HEK293T (cell line): Measurements from ENCODE around the gene SLC2A6.

Source experiments
- CTCF ChIA-PET: fragments of 350-600 bp; formaldehyde crosslinking; extraction: SDS; loops from one replicate; lab custom pipeline; 2021; ENCODE audit warnings: antibody characterized with exemption, inconsistent platforms; lab: Yijun Ruan, JAX
- POLR2A ChIA-PET: fragments of 350-600 bp; formaldehyde crosslinking; extraction: SDS; loops from one replicate; lab custom pipeline; 2020; ENCODE audit warnings: antibody characterized with exemption, inconsistent platforms; lab: Yijun Ruan, JAX
- DNase-seq: peaks from one replicate; pipeline ENCODE4 v3.0.0; 2012; ENCODE audit warnings: mixed read lengths; ENCODE audit errors: extremely low spot score
- ARNT ChIP-seq: fragments of 450-650 bp; IDR thresholded peaks from 2 replicates; pipeline ENCODE4 v1.6.1; 2017; ENCODE audit warnings: mild to moderate bottlenecking
- BHLHE40 ChIP-seq: fragments of 450-650 bp; IDR thresholded peaks from 2 replicates; pipeline ENCODE4 v1.6.1; 2016; ENCODE audit warnings: mild to moderate bottlenecking, moderate library complexity, borderline replicate concordance
- CTBP1 ChIP-seq: fragments of 450-650 bp; IDR thresholded peaks from 2 replicates; pipeline ENCODE4 v1.6.1; 2016; ENCODE audit warnings: borderline replicate concordance
- ELF4 ChIP-seq: fragments of 450-650 bp; IDR thresholded peaks from 2 replicates; pipeline ENCODE4 v1.6.1; 2017; ENCODE audit warnings: antibody characterized with exemption
- FOXA1 ChIP-seq: fragments of 450-650 bp; IDR thresholded peaks from 2 replicates; pipeline ENCODE4 v1.6.1; 2016; ENCODE audit warnings: mild to moderate bottlenecking
- FOXK2 ChIP-seq: fragments of 450-650 bp; IDR thresholded peaks from 2 replicates; pipeline ENCODE4 v1.6.1; 2016; ENCODE audit warnings: mild to moderate bottlenecking
- FOXM1 ChIP-seq: fragments of 450-650 bp; IDR thresholded peaks from 2 replicates; pipeline ENCODE4 v1.6.1; 2017; ENCODE audit warnings: mild to moderate bottlenecking, borderline replicate concordance
- HDGF ChIP-seq: fragments of 450-650 bp; IDR thresholded peaks from 2 replicates; pipeline ENCODE4 v1.6.1; 2017; ENCODE audit warnings: antibody characterized with exemption, borderline replicate concordance
- L3MBTL2 ChIP-seq: fragments of 450-650 bp; conservative IDR thresholded peaks from 2 replicates; pipeline ENCODE4 v1.6.1; 2016; ENCODE audit warnings: mild to moderate bottlenecking
- LEF1 ChIP-seq: fragments of 450-650 bp; IDR thresholded peaks from 2 replicates; pipeline ENCODE4 v1.6.1; 2017; ENCODE audit warnings: mild to moderate bottlenecking, borderline replicate concordance
- NFRKB ChIP-seq: fragments of 450-650 bp; IDR thresholded peaks from 2 replicates; pipeline ENCODE4 v1.6.1; 2016; ENCODE audit warnings: mild to moderate bottlenecking, moderate library complexity
- SP1 ChIP-seq: fragments of 450-650 bp; IDR thresholded peaks from 2 replicates; pipeline ENCODE4 v1.6.1; 2017
- SUZ12 ChIP-seq: fragments of 450-650 bp; IDR thresholded peaks from 2 replicates; pipeline ENCODE4 v1.6.1; 2016; ENCODE audit warnings: mild to moderate bottlenecking
- TARDBP ChIP-seq: fragments of 450-650 bp; IDR thresholded peaks from 2 replicates; pipeline ENCODE4 v1.6.1; 2016
- ZNF384 ChIP-seq: fragments of 450-650 bp; IDR thresholded peaks from 2 replicates; pipeline ENCODE4 v1.6.1; 2016
- TF ChIP-seq, protein P1 (sequence below): fragments of 450-650 bp; IDR thresholded peaks from 2 replicates; pipeline ENCODE4 v1.6.1; 2016

Gene SLC2A6

DNA sequence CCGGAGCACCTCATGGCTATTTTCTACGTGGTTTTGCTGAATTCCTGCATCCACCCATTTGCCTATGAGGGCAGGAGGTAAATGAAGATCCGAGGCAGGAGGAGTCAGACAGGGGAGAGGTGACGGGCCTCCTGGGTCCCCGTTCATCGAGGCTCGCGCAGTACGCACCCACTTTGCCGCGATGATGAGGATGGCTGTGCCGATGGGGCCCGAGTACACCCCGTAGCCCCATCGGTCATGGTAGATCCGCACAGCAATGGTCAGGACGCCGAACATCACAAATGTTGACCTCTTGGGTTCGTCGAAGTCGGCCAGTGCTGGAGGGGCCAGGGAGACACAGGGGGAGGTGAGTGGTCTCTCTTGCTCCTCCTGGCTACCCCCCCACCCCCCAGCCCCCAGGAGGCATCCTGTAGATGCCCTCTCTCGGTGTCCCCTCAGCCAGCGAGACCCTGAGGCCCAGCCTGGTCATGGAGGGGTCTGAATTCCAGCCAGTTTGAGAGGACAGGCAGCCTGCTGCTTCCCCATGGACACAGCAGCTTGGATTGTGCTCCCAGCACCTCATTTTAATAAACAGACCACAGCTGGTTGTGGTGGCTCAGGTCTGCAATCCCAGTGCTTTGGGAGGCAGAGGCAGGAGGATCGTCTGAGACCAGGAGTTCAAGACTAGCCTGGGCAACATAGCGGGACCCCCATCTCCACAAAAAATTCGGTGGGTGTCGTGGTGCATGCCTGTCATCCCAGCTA is 40.0 kb upstream of the SLC2A6 start:
- POLR2A ChIA-PET, result no interaction called here
- DNase-seq, result no peak
- CTCF ChIA-PET, result no interaction called here
- TF ChIP-seq FOXM1 (no peak), SUZ12 (no peak), NFRKB (no peak), L3MBTL2 (no peak), BHLHE40 (no peak), SP1 (no peak), TARDBP (no peak), FOXK2 (no peak), CTBP1 (no peak), ZNF384 (no peak), ARNT (no peak), FOXA1 (no peak)
- TF ChIP-seq, protein P1, sequence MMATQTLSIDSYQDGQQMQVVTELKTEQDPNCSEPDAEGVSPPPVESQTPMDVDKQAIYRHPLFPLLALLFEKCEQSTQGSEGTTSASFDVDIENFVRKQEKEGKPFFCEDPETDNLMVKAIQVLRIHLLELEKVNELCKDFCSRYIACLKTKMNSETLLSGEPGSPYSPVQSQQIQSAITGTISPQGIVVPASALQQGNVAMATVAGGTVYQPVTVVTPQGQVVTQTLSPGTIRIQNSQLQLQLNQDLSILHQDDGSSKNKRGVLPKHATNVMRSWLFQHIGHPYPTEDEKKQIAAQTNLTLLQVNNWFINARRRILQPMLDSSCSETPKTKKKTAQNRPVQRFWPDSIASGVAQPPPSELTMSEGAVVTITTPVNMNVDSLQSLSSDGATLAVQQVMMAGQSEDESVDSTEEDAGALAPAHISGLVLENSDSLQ, result no peak

DNA sequence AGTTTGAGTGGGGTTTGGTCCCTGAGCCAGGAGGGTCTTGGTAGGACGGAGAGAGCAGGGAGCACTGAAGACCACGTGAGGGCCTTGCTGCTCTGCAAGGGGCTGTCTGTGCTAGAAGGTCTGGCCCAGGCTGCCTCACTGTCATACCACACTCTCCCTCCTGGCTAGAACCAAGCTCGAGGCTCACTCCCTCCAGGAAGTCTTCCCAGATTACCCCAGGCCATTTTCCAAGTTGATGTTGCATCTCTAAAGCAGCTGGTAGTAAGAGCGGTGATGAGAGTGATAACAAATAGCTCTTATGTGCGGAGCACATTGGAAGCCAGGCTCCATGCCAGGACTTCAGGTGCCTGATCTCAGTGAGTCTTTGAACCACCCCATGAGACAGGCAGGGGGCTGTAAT is 39.3 kb upstream of the SLC2A6 start:
- ChIA-PET CTCF (interaction anchor here (0.6 kb wide), 1 partner anchor 139 kb away, joined by 3 read pairs; no protein-coding TSS in a partner anchor), POLR2A (no interaction called here)
- TF ChIP-seq HDGF (no peak), TARDBP (no peak), CTBP1 (no peak), NFRKB (no peak), LEF1 (no peak), ELF4 (no peak), ZNF384 (no peak), BHLHE40 (no peak), FOXK2 (no peak), ARNT (no peak), L3MBTL2 (no peak), SUZ12 (no peak), FOXA1 (no peak), SP1 (no peak), FOXM1 (no peak)
- TF ChIP-seq, protein P1, result no peak
- DNase-seq, result no peak

DNA sequence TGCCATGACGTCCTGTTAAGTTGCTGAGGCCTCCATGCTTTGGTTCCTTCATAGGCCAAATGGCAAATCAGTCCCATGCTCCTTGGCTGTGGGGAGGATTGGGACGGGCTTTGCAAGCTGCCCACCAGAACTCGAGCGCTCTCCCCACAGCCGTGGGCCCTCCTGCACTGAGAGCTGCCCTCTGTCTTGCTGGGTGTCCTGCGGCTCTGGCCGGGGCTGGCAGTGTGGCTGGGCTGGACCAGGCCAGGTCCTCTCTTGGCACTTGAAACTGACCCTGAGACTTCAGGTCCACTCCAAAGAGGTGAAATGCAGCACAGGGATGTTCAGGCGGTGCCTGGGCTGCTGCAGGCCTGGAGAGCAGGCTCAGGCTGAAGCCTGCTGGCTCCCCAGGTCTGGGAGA is 38.8 kb upstream of the SLC2A6 start:
- ChIA-PET CTCF (interaction anchor here (0.6 kb wide), 1 partner anchor 139 kb away, joined by 3 read pairs; no protein-coding TSS in a partner anchor), POLR2A (no interaction called here)
- TF ChIP-seq LEF1 (no peak), SP1 (no peak), FOXA1 (no peak), CTBP1 (no peak), SUZ12 (no peak), FOXM1 (no peak), ZNF384 (no peak), ELF4 (no peak), FOXK2 (no peak), L3MBTL2 (no peak), ARNT (no peak), HDGF (no peak)
- TF ChIP-seq, protein P1, result no peak
- no peak for DNase-seq

DNA sequence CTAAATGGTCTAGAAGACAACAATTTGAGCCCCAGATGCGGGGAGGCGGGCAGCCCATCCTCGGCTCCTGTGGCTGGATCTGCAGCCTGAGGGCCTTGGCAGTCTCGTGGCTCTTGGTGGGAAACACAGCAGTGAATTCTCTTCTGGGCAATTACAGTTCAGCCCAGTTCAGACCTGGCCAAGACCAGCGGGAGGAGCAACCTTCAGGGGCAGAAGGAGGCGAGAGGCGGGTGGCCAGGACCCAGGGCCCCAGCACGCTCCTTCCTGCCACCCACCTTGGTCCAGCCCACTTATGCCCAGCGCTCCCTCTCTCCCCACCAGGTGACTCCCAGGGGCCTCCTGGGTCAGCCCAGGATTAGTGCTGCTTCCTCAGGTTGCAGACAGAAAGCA is 38.1 kb upstream of the SLC2A6 start:
- ChIA-PET POLR2A (no interaction called here), CTCF (no interaction called here)
- no peak for DNase-seq
- TF ChIP-seq FOXM1, result no peak
- TF ChIP-seq BHLHE40, result no peak
- no peak for TF ChIP-seq ARNT
- no peak for TF ChIP-seq LEF1
- TF ChIP-seq SUZ12, result no peak
- TF ChIP-seq ELF4, result no peak
- no peak for TF ChIP-seq SP1
- TF ChIP-seq FOXA1, result no peak
- no peak for TF ChIP-seq FOXK2
- TF ChIP-seq HDGF, result no peak
- no peak for TF ChIP-seq TARDBP
- no peak for TF ChIP-seq CTBP1
- TF ChIP-seq ZNF384, result no peak
- no peak for TF ChIP-seq L3MBTL2
- TF ChIP-seq NFRKB, result no peak
- TF ChIP-seq, protein P1, result no peak

DNA sequence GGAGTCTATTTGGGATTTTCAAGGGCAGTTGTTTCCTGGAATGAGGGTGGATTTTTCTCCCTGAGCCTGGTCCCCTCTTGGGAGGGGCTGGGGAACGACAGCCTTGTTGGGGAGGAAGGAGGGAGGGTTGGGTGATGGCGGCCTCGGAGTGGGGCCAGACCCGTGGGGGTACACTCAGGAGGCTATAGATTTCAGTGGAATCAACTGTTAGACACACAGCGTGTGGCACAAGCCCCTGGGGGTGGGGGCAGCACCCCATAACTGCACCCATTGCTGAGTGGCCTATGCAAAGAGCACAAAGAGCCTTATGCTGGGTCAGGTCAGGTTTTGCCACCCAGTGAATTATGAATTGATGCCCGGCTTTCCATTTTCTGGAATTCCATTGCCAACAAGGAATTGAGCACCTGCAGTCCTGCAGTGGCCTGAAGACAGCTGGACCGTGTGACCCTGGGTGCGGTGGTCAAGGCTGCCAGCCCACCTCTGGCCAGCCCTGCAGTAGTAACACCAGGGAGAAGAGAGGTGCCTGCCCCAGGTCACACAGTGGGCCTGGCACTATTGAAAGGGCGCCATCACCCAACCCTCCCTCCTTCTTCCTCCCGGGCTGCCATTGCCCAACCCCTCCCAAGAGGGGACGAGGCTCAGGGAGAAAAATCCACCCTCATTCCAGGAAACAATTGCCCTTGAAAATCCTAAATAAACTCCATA is 37.5 kb upstream of the SLC2A6 start:
- POLR2A ChIA-PET, result no interaction called here
- CTCF ChIA-PET, result no interaction called here
- no peak for DNase-seq
- TF ChIP-seq FOXK2 (no peak), FOXA1 (no peak), ARNT (no peak), CTBP1 (no peak), FOXM1 (no peak), NFRKB (no peak), HDGF (no peak), LEF1 (no peak), ZNF384 (no peak), SP1 (no peak), SUZ12 (no peak), L3MBTL2 (no peak), ELF4 (no peak), TARDBP (no peak), BHLHE40 (no peak)
- TF ChIP-seq, protein P1, result no peak
